ENCODE data around the gene RETREG1.
A peak's percentile ranks its signal among the peaks of the same experiment; 100 is the strongest.

RETREG1 gene

GRCh38 chr5:16552666-16553343, 64.0 kb downstream of the RETREG1 start:
- Histone ChIP-seq H3K4me3 (ENCODE audit: low read depth, low read length) (no peak overlapping the region), H3K27me3 (replicated peaks) (no peaks in the 10 kb centered on the region), H3K36me3 (replicated peaks) (no peaks in the 10 kb centered on the region), H3K27ac (no peak overlapping the region)
- in situ Hi-C loops (cut with HindIII; ENCODE audit: low pct_ligation_motif_present, low sequenced_read_pairs) = no loop called here
- DNase-seq = peak; percentile 76
- peak; percentile 97 for TF ChIP-seq CTCF (IDR thresholded peaks at IDR 0.05; ENCODE audit: low read depth, low read length, missing control alignments)

DNA sequence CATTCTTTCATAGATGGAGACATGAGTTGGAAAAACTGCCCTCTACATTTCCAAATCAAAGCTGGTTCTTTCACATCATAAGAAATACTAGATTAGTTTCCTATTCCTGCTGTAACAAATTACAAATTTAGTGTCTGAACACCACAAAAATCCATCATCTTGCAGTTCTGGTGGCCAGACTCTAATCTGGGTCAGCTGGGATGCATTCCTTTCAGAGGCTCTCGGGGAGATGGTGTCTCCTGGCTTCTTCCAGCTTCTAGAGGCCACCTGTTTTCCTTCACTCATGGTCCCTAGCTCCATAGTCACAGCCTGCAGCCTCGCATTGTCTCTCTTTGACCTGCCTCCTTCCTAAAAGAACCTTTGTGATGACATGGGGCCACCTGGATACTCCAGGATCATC, 65.2 kb downstream of the RETREG1 start:
- in situ Hi-C loops (cut with HindIII; ENCODE audit: low pct_ligation_motif_present, low sequenced_read_pairs) = no loop called here
- no peak for DNase-seq
- no peaks in the 10 kb centered on the region for H3K36me3 ChIP-seq (replicated peaks)
- H3K27me3 ChIP-seq (replicated peaks) = no peaks in the 10 kb centered on the region
- no peak for TF ChIP-seq CTCF (IDR thresholded peaks at IDR 0.05; ENCODE audit: low read depth, low read length, missing control alignments)
- no peak overlapping the region for H3K4me3 ChIP-seq (ENCODE audit: low read depth, low read length)
- H3K27ac ChIP-seq = no peak overlapping the region

DNA sequence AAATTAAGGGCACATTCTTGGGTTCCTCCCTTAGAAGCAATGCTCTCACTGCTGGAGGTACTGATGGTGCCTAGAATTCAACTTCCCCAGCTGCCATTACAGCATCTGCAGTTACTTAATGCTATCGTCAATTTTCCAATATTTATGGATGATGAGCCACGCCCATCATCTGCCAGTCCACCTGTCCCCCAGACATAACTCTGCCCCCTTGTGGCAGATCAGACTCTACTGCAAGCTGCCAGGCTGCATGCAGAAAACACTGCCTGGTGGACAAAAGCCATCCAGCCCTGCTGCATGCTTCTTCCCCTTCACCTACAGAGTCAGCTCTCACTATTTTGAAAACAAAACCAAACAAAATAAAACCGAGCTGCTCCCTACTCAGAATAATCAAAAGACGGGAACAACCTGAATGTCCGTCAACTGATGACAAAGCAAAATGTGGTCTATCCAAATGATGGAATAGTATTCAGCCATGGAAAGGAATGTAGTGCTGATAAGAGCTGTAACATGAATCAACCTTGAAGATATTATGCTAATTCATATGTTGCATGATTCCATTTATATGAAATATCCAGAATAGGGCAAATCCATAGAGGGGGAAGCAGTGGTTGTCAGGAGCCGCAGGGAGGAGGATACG, 66.4 kb downstream of the RETREG1 start:
- no peaks in the 10 kb centered on the region for H3K27me3 ChIP-seq (replicated peaks)
- no peak overlapping the region for H3K27ac ChIP-seq
- H3K4me3 ChIP-seq (ENCODE audit: low read depth, low read length) = no peak overlapping the region
- in situ Hi-C loops (cut with HindIII; ENCODE audit: low pct_ligation_motif_present, low sequenced_read_pairs) = no loop called here
- H3K36me3 ChIP-seq (replicated peaks) = no peaks in the 10 kb centered on the region
- DNase-seq = no peak
- TF ChIP-seq CTCF (IDR thresholded peaks at IDR 0.05; ENCODE audit: low read depth, low read length, missing control alignments) = peak; percentile 92

GRCh38 chr5:16549491-16550206, 67.1 kb downstream of the RETREG1 start:
- H3K36me3 ChIP-seq (replicated peaks) = no peaks in the 10 kb centered on the region
- in situ Hi-C loops (cut with HindIII; ENCODE audit: low pct_ligation_motif_present, low sequenced_read_pairs) = no loop called here
- H3K4me3 ChIP-seq (ENCODE audit: low read depth, low read length) = no peak overlapping the region
- H3K27me3 ChIP-seq (replicated peaks) = no peaks in the 10 kb centered on the region
- no peak for TF ChIP-seq CTCF (IDR thresholded peaks at IDR 0.05; ENCODE audit: low read depth, low read length, missing control alignments)
- no peak for DNase-seq
- no peak overlapping the region for H3K27ac ChIP-seq

DNA sequence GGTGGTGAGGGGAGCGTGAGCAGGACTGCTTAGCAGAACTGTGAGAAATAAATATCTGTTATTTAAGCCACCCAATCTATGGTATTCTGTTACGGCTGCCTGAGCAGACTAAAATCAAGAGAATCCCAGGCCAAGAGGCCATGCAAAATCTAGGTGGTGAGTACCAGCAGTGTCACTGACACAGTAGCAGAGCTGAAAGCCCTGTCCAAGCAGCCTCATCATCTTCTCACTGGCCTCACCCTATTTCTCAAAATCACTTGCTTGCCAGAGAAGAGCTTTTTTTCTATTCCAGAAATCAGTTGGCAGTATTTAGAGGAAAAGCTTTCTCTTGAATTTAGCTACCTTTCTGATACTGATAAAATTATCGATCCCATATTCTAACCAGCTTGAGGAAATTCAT, 68.0 kb downstream of the RETREG1 start:
- Histone ChIP-seq H3K27ac (no peak overlapping the region), H3K4me3 (ENCODE audit: low read depth, low read length) (no peak overlapping the region), H3K36me3 (replicated peaks) (no peaks in the 10 kb centered on the region), H3K27me3 (replicated peaks) (no peaks in the 10 kb centered on the region)
- in situ Hi-C loops (cut with HindIII; ENCODE audit: low pct_ligation_motif_present, low sequenced_read_pairs) = no loop called here
- no peak for DNase-seq
- TF ChIP-seq CTCF (IDR thresholded peaks at IDR 0.05; ENCODE audit: low read depth, low read length, missing control alignments) = no peak
